A549 (cell line): ENCODE results near the gene FAM174B. TPM values are rescaled to one million over a fixed set of nuclear protein-coding genes. Genes with fewer than 3 reads are reported as not detected.

Source experiments
- ATAC-seq, 2 experiments: fragments of 200-7000 bp in 1 of 2; fragments of >200 bp in 1 of 2; cut with Nextera tagmentation in 1 of 2; cut with Tn5 transposase in 1 of 2; 3 replicates each; pipeline versions ENCODE4 v1.8.0 to v1.9.1; 2018 to 2020; ENCODE audit warnings: mild to moderate bottlenecking in 1 of 2, moderate library complexity in 1 of 2
- CTCF ChIA-PET: fragments of 300-600 bp; sonication (Branson Sonifier 250); formaldehyde crosslinking; extraction: SDS; loops from one replicate; lab custom pipeline; 2021; ENCODE audit warnings: antibody characterized with exemption, inconsistent platforms; lab: Yijun Ruan, JAX
- POLR2A ChIA-PET: fragments of 350-600 bp; formaldehyde crosslinking; extraction: SDS; loops from one replicate; lab custom pipeline; 2021; ENCODE audit warnings: antibody characterized with exemption, inconsistent platforms; lab: Yijun Ruan, JAX
- DNase-seq, 2 experiments: peaks; one replicate each; pipeline versions ENCODE4 v3.0.0 to v3.0.0-alpha.2; 2011 to 2016; ENCODE audit warnings: low read depth in 1 of 2, low spot score in 1 of 2
- FAIRE-seq: peaks from 2 replicates; lab custom pipeline; 2011; peaks lifted over from hg19 to GRCh38; lab: Jason Lieb, UNC
- H3K27ac ChIP-seq, 2 experiments: fragments of >200 bp; sonication (Bioruptor Twin); formaldehyde crosslinking; 3 replicates each; pipeline ENCODE4 v1.5.1; 2016 to 2017
- H3K4me1 ChIP-seq: fragments of >200 bp; sonication (Bioruptor Twin); formaldehyde crosslinking; 3 replicates; pipeline ENCODE4 v1.6.1; 2016
- H3K4me2 ChIP-seq: fragments of >200 bp; sonication (Bioruptor Twin); formaldehyde crosslinking; 3 replicates; pipeline ENCODE4 v1.6.1; 2016
- H3K4me3 ChIP-seq: fragments of >200 bp; sonication (Bioruptor Twin); formaldehyde crosslinking; 3 replicates; pipeline ENCODE4 v1.5.1; 2016
- H3K9me3 ChIP-seq: fragments of >200 bp; sonication (Bioruptor Twin); formaldehyde crosslinking; 3 replicates; pipeline ENCODE4 v1.6.1; 2016
- BHLHE40 ChIP-seq: IDR thresholded peaks from 2 replicates; pipeline ENCODE4 v1.6.1; 2012; ENCODE audit warnings: low read depth, low read length, inconsistent platforms
- CBX8 ChIP-seq: fragments of 200-600 bp; sonication (generic); IDR thresholded peaks from 2 replicates; pipeline ENCODE4 v1.6.1; 2016
- CHD2 ChIP-seq: fragments of 150-350 bp; IDR thresholded peaks from 2 replicates; pipeline ENCODE4 v1.6.1; 2014; ENCODE audit warnings: low read length; ENCODE audit not compliant: partially characterized antibody
- EHMT2 ChIP-seq: fragments of 200-600 bp; sonication (generic); IDR thresholded peaks from 2 replicates; pipeline ENCODE4 v1.6.1; 2016; ENCODE audit warnings: antibody characterized with exemption, low read depth, mild to moderate bottlenecking, moderate library complexity
- EP300 ChIP-seq, 2 experiments: fragments of >200 bp; sonication (Bioruptor Twin); formaldehyde crosslinking; IDR thresholded peaks; 2 replicates in 1 of 2; 3 replicates in 1 of 2; pipeline ENCODE4 v1.6.1; 2016 to 2017
- FOSL2 ChIP-seq, 2 experiments: fragments of 450-650 bp in 1 of 2; fragments of >200 bp in 1 of 2; sonication (Bioruptor Twin) in 1 of 2; formaldehyde crosslinking; IDR thresholded peaks; 2 replicates each; pipeline versions ENCODE4 v1.5.0 to v1.6.1; 2016 to 2020; ENCODE audit warnings: mild to moderate bottlenecking in 1 of 2, moderate library complexity in 1 of 2
- GATA3 ChIP-seq: IDR thresholded peaks from 2 replicates; pipeline ENCODE4 v1.6.1; 2012; ENCODE audit warnings: borderline replicate concordance
- HDAC2 ChIP-seq: fragments of 200-600 bp; sonication (generic); IDR thresholded peaks from 2 replicates; pipeline ENCODE4 v1.6.1; 2016
- HEYL ChIP-seq: fragments of 250-450 bp; sonication (Bioruptor Pico); IDR thresholded peaks from 2 replicates; pipeline ENCODE4 v1.8.0; 2021; ENCODE audit warnings: mild to moderate bottlenecking, moderate library complexity
- HOXA7 ChIP-seq: fragments of 250-450 bp; sonication (Bioruptor Pico); IDR thresholded peaks from 2 replicates; pipeline ENCODE4 v1.5.0; 2020; ENCODE audit warnings: mild to moderate bottlenecking, moderate library complexity
- HOXB13 ChIP-seq: fragments of 250-450 bp; sonication (Bioruptor Pico); IDR thresholded peaks from 2 replicates; pipeline ENCODE4 v1.5.0; 2020; ENCODE audit warnings: low read depth, mild to moderate bottlenecking, moderate library complexity
- HOXB5 ChIP-seq: fragments of 250-450 bp; sonication (Bioruptor Pico); IDR thresholded peaks from 2 replicates; pipeline ENCODE4 v1.5.0; 2020; ENCODE audit warnings: mild to moderate bottlenecking, moderate library complexity
- JUN ChIP-seq, 2 experiments: fragments of >200 bp; sonication (Bioruptor Twin); formaldehyde crosslinking; IDR thresholded peaks; 2 replicates in 1 of 2; 3 replicates in 1 of 2; pipeline ENCODE4 v1.6.1; 2016 to 2017
- KDM1A ChIP-seq: fragments of 200-600 bp; sonication (generic); IDR thresholded peaks from 2 replicates; pipeline ENCODE4 v1.6.1; 2016; ENCODE audit warnings: low read depth, mild to moderate bottlenecking
- NR3C1 ChIP-seq: fragments of >200 bp; sonication (Bioruptor Twin); formaldehyde crosslinking; IDR thresholded peaks from 3 replicates; pipeline ENCODE4 v1.6.1; 2017
- POLR2A ChIP-seq: IDR thresholded peaks from 2 replicates; pipeline ENCODE4 v1.6.1; 2012; ENCODE audit warnings: mild to moderate bottlenecking, low read length
- RCOR1 ChIP-seq: fragments of 150-350 bp; IDR thresholded peaks from 2 replicates; pipeline ENCODE4 v1.6.1; 2014; ENCODE audit warnings: antibody characterized with exemption, low read length, low read depth
- RFX5 ChIP-seq: fragments of 450-650 bp; IDR thresholded peaks from 2 replicates; pipeline ENCODE4 v1.7.1; 2014; ENCODE audit warnings: antibody characterized with exemption, mild to moderate bottlenecking, moderate library complexity
- RNF2 ChIP-seq: fragments of 200-600 bp; sonication (generic); IDR thresholded peaks from 2 replicates; pipeline ENCODE4 v1.6.1; 2016; ENCODE audit warnings: low read depth, mild to moderate bottlenecking, antibody characterized with exemption, moderate library complexity, borderline replicate concordance
- SMC3 ChIP-seq: fragments of >200 bp; sonication (Bioruptor Twin); formaldehyde crosslinking; IDR thresholded peaks from 3 replicates; pipeline ENCODE4 v1.6.1; 2018; ENCODE audit warnings: inconsistent platforms
- TFCP2L1 ChIP-seq: fragments of 250-450 bp; sonication (Bioruptor Pico); IDR thresholded peaks from 2 replicates; pipeline ENCODE4 v1.5.0; 2021; ENCODE audit warnings: mild to moderate bottlenecking
- TP53 ChIP-seq: fragments of 250-450 bp; sonication (Bioruptor Pico); IDR thresholded peaks from 2 replicates; pipeline ENCODE4 v1.5.0; 2021; ENCODE audit warnings: mild to moderate bottlenecking, moderate library complexity
- ZSCAN20 ChIP-seq: fragments of 250-450 bp; sonication (Bioruptor Pico); IDR thresholded peaks from 2 replicates; pipeline ENCODE4 v1.8.0; 2022; ENCODE audit warnings: mild to moderate bottlenecking, moderate library complexity
- WGBS: methylation state at CpG from one replicate; pipeline ENCODE4 v1.1.6; 2017; ENCODE audit errors: missing lambda C conversion rate; 5-methylcytosine and 5-hydroxymethylcytosine counted together
- polyA plus RNA-seq, 4 experiments: library from polyadenylated mRNA; depleted of rRNA in 3 of 4; stranded (reverse); fragments of >200 nt; fragmentation: RNase III in 1 of 4; extraction: RNeasy Plus Mini Kit Qiagen cat#74134 plus additional on column Dnase treatment in 1 of 4; gene quantifications; 2 replicates in 3 of 4; 3 replicates in 1 of 4; pipeline ENCODE4 v1.2.3, GENCODE V29; 2011 to 2017
- TF ChIP-seq, protein P1 (sequence below): fragments of 150-350 bp; IDR thresholded peaks from 2 replicates; pipeline ENCODE4 v1.6.1; 2014; ENCODE audit warnings: low read depth, mild to moderate bottlenecking, low read length
- TF ChIP-seq, protein P2 (sequence below): fragments of >200 bp; sonication (Bioruptor Twin); formaldehyde crosslinking; IDR thresholded peaks from 3 replicates; pipeline ENCODE4 v1.5.1; 2016
- TF ChIP-seq, protein P3 (sequence below): IDR thresholded peaks from 2 replicates; pipeline ENCODE4 v1.6.1; 2012; ENCODE audit warnings: low read depth, borderline replicate concordance
- TF ChIP-seq, protein P4 (sequence below): IDR thresholded peaks from 2 replicates; pipeline ENCODE4 v1.6.1; 2012
- TF ChIP-seq, protein P5 (sequence below): fragments of >200 bp; sonication (Bioruptor Twin); formaldehyde crosslinking; IDR thresholded peaks from 3 replicates; pipeline ENCODE4 v1.6.1; 2016
- TF ChIP-seq, protein P6 (sequence below): IDR thresholded peaks from 2 replicates; pipeline ENCODE4 v1.6.1; 2012

The FAM174B gene
- polyA plus RNA-seq, 2 of the 4 experiments (the other 2 are of a cell fraction): 4.6 to 13.9 TPM

DNA sequence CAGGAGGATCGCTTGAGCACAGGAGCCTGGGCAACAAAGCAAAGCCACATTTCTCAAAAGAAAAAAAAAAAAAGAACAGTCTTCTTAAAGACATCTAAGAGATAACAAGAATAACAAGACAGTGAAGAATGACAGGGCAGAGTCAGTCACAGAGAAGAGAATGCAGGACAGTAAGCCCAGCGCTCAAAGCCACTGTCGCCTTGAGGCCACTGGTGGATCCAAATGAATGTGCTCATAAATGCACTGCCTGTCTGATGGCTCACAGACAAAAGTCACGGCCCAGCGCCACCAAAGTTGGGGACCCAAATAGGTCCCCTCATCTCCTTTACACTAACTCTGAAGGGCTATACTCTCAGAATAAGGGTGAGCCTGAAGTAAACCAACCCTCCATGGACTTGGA, 52.3 kb downstream of the FAM174B start:
- TF ChIP-seq POLR2A (no peak), SMC3 (no peak), ZSCAN20 (CRISPR knock-in tag) (no peak), JUN (IDR thresholded peaks at IDR 0.05) (no peak), GATA3 (no peak), CBX8 (no peak), BHLHE40 (no peak), HOXA7 (CRISPR knock-in tag) (no peak), TP53 (no peak), TFCP2L1 (CRISPR knock-in tag) (no peak), CHD2 (no peak), FOSL2 (IDR thresholded peaks at IDR 0.05) (no peak), FOSL2 (CRISPR knock-in tag; IDR thresholded peaks at IDR 0.05) (no peak), EHMT2 (no peak), NR3C1 (no peak), HEYL (no peak)
- TF ChIP-seq, protein P1, sequence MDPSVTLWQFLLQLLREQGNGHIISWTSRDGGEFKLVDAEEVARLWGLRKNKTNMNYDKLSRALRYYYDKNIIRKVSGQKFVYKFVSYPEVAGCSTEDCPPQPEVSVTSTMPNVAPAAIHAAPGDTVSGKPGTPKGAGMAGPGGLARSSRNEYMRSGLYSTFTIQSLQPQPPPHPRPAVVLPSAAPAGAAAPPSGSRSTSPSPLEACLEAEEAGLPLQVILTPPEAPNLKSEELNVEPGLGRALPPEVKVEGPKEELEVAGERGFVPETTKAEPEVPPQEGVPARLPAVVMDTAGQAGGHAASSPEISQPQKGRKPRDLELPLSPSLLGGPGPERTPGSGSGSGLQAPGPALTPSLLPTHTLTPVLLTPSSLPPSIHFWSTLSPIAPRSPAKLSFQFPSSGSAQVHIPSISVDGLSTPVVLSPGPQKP: no peak
- TF ChIP-seq, protein P2, sequence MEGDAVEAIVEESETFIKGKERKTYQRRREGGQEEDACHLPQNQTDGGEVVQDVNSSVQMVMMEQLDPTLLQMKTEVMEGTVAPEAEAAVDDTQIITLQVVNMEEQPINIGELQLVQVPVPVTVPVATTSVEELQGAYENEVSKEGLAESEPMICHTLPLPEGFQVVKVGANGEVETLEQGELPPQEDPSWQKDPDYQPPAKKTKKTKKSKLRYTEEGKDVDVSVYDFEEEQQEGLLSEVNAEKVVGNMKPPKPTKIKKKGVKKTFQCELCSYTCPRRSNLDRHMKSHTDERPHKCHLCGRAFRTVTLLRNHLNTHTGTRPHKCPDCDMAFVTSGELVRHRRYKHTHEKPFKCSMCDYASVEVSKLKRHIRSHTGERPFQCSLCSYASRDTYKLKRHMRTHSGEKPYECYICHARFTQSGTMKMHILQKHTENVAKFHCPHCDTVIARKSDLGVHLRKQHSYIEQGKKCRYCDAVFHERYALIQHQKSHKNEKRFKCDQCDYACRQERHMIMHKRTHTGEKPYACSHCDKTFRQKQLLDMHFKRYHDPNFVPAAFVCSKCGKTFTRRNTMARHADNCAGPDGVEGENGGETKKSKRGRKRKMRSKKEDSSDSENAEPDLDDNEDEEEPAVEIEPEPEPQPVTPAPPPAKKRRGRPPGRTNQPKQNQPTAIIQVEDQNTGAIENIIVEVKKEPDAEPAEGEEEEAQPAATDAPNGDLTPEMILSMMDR: no peak
- TF ChIP-seq, protein P3, sequence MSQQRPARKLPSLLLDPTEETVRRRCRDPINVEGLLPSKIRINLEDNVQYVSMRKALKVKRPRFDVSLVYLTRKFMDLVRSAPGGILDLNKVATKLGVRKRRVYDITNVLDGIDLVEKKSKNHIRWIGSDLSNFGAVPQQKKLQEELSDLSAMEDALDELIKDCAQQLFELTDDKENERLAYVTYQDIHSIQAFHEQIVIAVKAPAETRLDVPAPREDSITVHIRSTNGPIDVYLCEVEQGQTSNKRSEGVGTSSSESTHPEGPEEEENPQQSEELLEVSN: no peak
- 61% methylated on average over 5 of the region's 5 CpGs for WGBS
- Histone ChIP-seq H3K4me1 (0 out of 3 replicates have a peak, but pooled peaks cover 3% of the 10 kb centered on the region), H3K4me2 (no peak overlapping the region), H3K27ac (no peak overlapping the region), H3K4me3 (no peak overlapping the region), H3K9me3 (no peaks in the 10 kb centered on the region)
- ChIA-PET CTCF (interaction anchor here (0.6 to 1.1 kb wide), 3 partner anchors 14 to 48 kb away, joined by 3 read pairs; no protein-coding TSS in a partner anchor), POLR2A (no interaction called here)
- no peak for DNase-seq
- no peak for ATAC-seq
- FAIRE-seq: no peak

DNA sequence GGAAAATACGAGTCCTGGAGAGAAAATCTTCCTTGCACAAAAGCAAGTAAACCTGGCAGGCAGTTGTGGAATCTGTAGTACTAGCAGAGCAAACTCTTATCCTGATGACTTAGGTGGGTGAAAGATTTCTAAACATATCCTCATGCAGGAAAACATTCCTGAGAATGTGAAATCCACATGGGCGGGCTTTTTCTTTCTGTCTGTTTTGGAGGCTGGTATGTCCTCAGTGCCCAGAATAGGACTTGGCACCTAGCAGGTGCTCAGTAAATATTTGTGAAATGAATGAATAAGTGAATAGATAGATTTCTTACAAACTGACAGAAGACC, 53.3 kb downstream of the FAM174B start:
- no peak for FAIRE-seq

More for the DNA sequence above, 53.3 kb downstream of the FAM174B start:
- Histone ChIP-seq H3K4me1 (0 out of 3 replicates have a peak, but pooled peaks cover 3% of the 10 kb centered on the region), H3K4me3 (no peak overlapping the region), H3K4me2 (no peak overlapping the region), H3K9me3 (no peaks in the 10 kb centered on the region), H3K27ac (no peak overlapping the region)
- POLR2A ChIA-PET: no interaction called here
- WGBS: 47% methylated on average over 2 of the region's 2 CpGs
- no peak for ATAC-seq
- DNase-seq: no peak
- TF ChIP-seq EP300 (IDR thresholded peaks at IDR 0.05) (no peak), RFX5 (no peak), RNF2 (no peak), HOXB5 (CRISPR knock-in tag) (no peak), HEYL (no peak), CBX8 (no peak), HOXA7 (CRISPR knock-in tag) (no peak), EHMT2 (no peak), RCOR1 (no peak), HOXB13 (CRISPR knock-in tag) (no peak), TFCP2L1 (CRISPR knock-in tag) (no peak), KDM1A (no peak), HDAC2 (no peak)
- TF ChIP-seq, protein P4, sequence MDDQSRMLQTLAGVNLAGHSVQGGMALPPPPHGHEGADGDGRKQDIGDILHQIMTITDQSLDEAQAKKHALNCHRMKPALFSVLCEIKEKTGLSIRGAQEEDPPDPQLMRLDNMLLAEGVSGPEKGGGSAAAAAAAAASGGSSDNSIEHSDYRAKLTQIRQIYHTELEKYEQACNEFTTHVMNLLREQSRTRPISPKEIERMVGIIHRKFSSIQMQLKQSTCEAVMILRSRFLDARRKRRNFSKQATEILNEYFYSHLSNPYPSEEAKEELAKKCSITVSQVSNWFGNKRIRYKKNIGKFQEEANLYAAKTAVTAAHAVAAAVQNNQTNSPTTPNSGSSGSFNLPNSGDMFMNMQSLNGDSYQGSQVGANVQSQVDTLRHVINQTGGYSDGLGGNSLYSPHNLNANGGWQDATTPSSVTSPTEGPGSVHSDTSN: no peak
- TF ChIP-seq, protein P5, sequence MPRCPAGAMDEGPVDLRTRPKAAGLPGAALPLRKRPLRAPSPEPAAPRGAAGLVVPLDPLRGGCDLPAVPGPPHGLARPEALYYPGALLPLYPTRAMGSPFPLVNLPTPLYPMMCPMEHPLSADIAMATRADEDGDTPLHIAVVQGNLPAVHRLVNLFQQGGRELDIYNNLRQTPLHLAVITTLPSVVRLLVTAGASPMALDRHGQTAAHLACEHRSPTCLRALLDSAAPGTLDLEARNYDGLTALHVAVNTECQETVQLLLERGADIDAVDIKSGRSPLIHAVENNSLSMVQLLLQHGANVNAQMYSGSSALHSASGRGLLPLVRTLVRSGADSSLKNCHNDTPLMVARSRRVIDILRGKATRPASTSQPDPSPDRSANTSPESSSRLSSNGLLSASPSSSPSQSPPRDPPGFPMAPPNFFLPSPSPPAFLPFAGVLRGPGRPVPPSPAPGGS: no peak
- TF ChIP-seq, protein P6, sequence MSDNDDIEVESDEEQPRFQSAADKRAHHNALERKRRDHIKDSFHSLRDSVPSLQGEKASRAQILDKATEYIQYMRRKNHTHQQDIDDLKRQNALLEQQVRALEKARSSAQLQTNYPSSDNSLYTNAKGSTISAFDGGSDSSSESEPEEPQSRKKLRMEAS: no peak
- CTCF ChIA-PET: interaction anchor here (0.9 kb wide), 1 partner anchor 49 kb away, joined by 3 read pairs; no protein-coding TSS in a partner anchor
